CMK (cell line): ENCODE data around the gene IFNG-AS1.

Experiments
- DNase-seq: peaks from one replicate; pipeline ENCODE4 v3.0.0-alpha.2; 2010; ENCODE audit warnings: low read depth

The IFNG-AS1 gene

GRCh38 chr12:67994046-67994445 lies 4.8 kb downstream of the IFNG-AS1 start:
- DNase-seq: no peak

- no peak for DNase-seq
Observed at GRCh38 chr12:67996347-67996746, 7.1 kb downstream of the IFNG-AS1 start.

GRCh38 chr12:67998379-67998778 lies 9.1 kb downstream of the IFNG-AS1 start:
- no peak for DNase-seq

- DNase-seq: no peak
Observed at GRCh38 chr12:67999244-67999643, 10.0 kb downstream of the IFNG-AS1 start.

GRCh38 chr12:68001486-68002466 lies 12.5 kb downstream of the IFNG-AS1 start:
- no peak for DNase-seq

- DNase-seq: no peak
Observed at GRCh38 chr12:68003777-68004176, 14.5 kb downstream of the IFNG-AS1 start.

GRCh38 chr12:68007033-68007432 lies 17.8 kb downstream of the IFNG-AS1 start:
- no peak for DNase-seq

GRCh38 chr12:68007466-68007865 lies 18.2 kb downstream of the IFNG-AS1 start:
- no peak for DNase-seq

GRCh38 chr12:68011206-68011881 lies 22.1 kb downstream of the IFNG-AS1 start:
- no peak for DNase-seq

GRCh38 chr12:68011882-68012207 lies 22.6 kb downstream of the IFNG-AS1 start:
- DNase-seq: no peak

GRCh38 chr12:68012712-68013111 lies 23.5 kb downstream of the IFNG-AS1 start:
- DNase-seq: no peak

- DNase-seq: no peak
Observed at GRCh38 chr12:68013181-68013580, 23.9 kb downstream of the IFNG-AS1 start.

- DNase-seq: no peak
Observed at GRCh38 chr12:68016136-68016535, 26.9 kb downstream of the IFNG-AS1 start.

GRCh38 chr12:68018315-68018714 lies 29.1 kb downstream of the IFNG-AS1 start:
- DNase-seq: no peak

GRCh38 chr12:68020049-68020448 lies 30.8 kb downstream of the IFNG-AS1 start:
- DNase-seq: no peak

GRCh38 chr12:68020699-68021098 lies 31.5 kb downstream of the IFNG-AS1 start:
- DNase-seq: no peak

- DNase-seq: no peak
Observed at GRCh38 chr12:68028647-68029046, 39.4 kb downstream of the IFNG-AS1 start.

GRCh38 chr12:68030248-68030647 lies 41.0 kb downstream of the IFNG-AS1 start:
- DNase-seq: no peak

- no peak for DNase-seq
Observed at GRCh38 chr12:68031174-68031573, 41.9 kb downstream of the IFNG-AS1 start.

GRCh38 chr12:68031881-68032739 lies 42.9 kb downstream of the IFNG-AS1 start:
- no peak for DNase-seq

- DNase-seq: no peak
Observed at GRCh38 chr12:68034567-68034966, 45.3 kb downstream of the IFNG-AS1 start.

- DNase-seq: no peak
Observed at GRCh38 chr12:68036642-68037041, 47.4 kb downstream of the IFNG-AS1 start.
